ENCODE measurements around the gene PHETA2. TPM values are rescaled to one million over a fixed set of nuclear protein-coding genes. Genes with fewer than 3 reads are reported as not detected.
A peak's percentile ranks its signal among the peaks of the same experiment; 100 is the strongest.

The PHETA2 gene
- total and polyA plus RNA-seq, 2 of the 13 experiments (the other 11 are each of a cell fraction or from before 2014, with no cell fraction given): 0.07 TPM; not detected in 1

DNA sequence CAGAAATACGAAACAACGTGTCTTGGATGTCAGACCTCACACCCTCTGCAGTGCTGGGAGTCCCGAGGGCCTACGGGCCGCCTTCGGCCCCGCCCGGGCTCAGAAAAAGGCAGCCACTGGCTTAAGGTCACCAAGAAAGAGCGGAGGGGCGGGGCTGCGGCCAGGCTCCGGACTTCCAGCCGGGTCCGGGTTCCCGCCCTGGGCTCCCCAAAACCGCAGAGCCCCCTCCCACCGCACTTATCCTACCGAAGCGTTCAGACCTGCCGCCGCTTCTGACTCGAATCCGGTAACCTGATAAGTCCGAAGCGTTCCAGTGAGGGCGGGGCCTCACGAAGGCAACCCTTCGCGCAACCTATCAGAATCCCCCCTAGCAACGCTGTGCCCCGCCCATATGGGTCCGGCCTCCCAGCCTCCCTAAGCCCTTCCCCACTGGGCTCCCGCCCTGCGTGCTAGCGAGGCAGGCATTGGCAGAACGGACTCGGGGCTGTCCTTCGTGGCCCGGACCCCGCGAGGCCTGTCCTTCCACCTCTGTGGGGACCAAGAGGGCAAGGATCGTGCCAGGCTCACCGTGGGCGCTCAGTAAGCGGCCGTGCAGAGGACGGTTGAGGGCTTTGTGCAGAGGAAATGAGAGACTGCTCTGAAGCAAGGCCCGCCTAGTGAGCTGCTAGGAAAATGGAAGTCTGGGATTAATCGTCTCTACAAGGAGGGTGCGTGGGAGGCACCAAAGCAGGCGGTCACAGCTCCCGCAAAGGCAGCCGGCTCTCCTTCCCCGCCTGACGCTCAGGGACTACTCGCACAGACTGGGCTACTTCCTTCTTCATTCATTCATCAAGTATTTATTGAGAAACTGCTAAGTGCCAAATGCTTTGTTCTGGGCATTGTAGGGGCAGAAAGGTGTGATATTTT lies 3.3 kb upstream of the PHETA2 start, which contains the start of gene NAGA (continued):
- no peak for TF ChIP-seq ZNF296 (CRISPR knock-in tag; conservative IDR thresholded peaks at IDR 0.05)
- TF ChIP-seq ZNF34 (CRISPR knock-in tag; IDR thresholded peaks at IDR 0.05; ENCODE audit: borderline replicate concordance): no peak
- peak; percentile 47; the same call in 1 of the 2 replicates for TF ChIP-seq FOXO1 (CRISPR knock-in tag; IDR thresholded peaks at IDR 0.05)
- no peak for TF ChIP-seq ZNF629 (CRISPR knock-in tag; conservative IDR thresholded peaks at IDR 0.05)
- TF ChIP-seq CREM (IDR thresholded peaks at IDR 0.05): peak; percentile 46
- peak; percentile 43; the same call in 1 of the 2 replicates for TF ChIP-seq CREM (CRISPR knock-in tag; IDR thresholded peaks at IDR 0.05)
- TF ChIP-seq, protein P1, sequence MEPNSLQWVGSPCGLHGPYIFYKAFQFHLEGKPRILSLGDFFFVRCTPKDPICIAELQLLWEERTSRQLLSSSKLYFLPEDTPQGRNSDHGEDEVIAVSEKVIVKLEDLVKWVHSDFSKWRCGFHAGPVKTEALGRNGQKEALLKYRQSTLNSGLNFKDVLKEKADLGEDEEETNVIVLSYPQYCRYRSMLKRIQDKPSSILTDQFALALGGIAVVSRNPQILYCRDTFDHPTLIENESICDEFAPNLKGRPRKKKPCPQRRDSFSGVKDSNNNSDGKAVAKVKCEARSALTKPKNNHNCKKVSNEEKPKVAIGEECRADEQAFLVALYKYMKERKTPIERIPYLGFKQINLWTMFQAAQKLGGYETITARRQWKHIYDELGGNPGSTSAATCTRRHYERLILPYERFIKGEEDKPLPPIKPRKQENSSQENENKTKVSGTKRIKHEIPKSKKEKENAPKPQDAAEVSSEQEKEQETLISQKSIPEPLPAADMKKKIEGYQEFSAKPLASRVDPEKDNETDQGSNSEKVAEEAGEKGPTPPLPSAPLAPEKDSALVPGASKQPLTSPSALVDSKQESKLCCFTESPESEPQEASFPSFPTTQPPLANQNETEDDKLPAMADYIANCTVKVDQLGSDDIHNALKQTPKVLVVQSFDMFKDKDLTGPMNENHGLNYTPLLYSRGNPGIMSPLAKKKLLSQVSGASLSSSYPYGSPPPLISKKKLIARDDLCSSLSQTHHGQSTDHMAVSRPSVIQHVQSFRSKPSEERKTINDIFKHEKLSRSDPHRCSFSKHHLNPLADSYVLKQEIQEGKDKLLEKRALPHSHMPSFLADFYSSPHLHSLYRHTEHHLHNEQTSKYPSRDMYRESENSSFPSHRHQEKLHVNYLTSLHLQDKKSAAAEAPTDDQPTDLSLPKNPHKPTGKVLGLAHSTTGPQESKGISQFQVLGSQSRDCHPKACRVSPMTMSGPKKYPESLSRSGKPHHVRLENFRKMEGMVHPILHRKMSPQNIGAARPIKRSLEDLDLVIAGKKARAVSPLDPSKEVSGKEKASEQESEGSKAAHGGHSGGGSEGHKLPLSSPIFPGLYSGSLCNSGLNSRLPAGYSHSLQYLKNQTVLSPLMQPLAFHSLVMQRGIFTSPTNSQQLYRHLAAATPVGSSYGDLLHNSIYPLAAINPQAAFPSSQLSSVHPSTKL (CRISPR knock-in tag; IDR thresholded peaks at IDR 0.05): peak; percentile 51
- no peak for TF ChIP-seq BHLHE40 (IDR thresholded peaks at IDR 0.05; ENCODE audit: low read length)
- TF ChIP-seq, protein P2, sequence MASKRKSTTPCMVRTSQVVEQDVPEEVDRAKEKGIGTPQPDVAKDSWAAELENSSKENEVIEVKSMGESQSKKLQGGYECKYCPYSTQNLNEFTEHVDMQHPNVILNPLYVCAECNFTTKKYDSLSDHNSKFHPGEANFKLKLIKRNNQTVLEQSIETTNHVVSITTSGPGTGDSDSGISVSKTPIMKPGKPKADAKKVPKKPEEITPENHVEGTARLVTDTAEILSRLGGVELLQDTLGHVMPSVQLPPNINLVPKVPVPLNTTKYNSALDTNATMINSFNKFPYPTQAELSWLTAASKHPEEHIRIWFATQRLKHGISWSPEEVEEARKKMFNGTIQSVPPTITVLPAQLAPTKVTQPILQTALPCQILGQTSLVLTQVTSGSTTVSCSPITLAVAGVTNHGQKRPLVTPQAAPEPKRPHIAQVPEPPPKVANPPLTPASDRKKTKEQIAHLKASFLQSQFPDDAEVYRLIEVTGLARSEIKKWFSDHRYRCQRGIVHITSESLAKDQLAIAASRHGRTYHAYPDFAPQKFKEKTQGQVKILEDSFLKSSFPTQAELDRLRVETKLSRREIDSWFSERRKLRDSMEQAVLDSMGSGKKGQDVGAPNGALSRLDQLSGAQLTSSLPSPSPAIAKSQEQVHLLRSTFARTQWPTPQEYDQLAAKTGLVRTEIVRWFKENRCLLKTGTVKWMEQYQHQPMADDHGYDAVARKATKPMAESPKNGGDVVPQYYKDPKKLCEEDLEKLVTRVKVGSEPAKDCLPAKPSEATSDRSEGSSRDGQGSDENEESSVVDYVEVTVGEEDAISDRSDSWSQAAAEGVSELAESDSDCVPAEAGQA (IDR thresholded peaks at IDR 0.05; ENCODE audit: low read depth): peak; percentile 43; the same call in 1 of the 2 replicates
- TF ChIP-seq, protein P2 (CRISPR knock-in tag; IDR thresholded peaks at IDR 0.05; ENCODE audit: borderline replicate concordance): no peak; the same call in 1 of the 2 replicates
- TF ChIP-seq, protein P3, sequence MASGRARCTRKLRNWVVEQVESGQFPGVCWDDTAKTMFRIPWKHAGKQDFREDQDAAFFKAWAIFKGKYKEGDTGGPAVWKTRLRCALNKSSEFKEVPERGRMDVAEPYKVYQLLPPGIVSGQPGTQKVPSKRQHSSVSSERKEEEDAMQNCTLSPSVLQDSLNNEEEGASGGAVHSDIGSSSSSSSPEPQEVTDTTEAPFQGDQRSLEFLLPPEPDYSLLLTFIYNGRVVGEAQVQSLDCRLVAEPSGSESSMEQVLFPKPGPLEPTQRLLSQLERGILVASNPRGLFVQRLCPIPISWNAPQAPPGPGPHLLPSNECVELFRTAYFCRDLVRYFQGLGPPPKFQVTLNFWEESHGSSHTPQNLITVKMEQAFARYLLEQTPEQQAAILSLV (CRISPR knock-in tag; IDR thresholded peaks at IDR 0.05; ENCODE audit: borderline replicate concordance): peak; percentile 63; the same call in 1 of the 2 replicates
- TF ChIP-seq, protein P4, sequence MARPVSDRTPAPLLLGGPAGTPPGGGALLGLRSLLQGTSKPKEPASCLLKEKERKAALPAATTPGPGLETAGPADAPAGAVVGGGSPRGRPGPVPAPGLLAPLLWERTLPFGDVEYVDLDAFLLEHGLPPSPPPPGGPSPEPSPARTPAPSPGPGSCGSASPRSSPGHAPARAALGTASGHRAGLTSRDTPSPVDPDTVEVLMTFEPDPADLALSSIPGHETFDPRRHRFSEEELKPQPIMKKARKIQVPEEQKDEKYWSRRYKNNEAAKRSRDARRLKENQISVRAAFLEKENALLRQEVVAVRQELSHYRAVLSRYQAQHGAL (CRISPR knock-in tag; IDR thresholded peaks at IDR 0.05; ENCODE audit: not compliant biosample characterization): no peak
- TF ChIP-seq, protein P5, sequence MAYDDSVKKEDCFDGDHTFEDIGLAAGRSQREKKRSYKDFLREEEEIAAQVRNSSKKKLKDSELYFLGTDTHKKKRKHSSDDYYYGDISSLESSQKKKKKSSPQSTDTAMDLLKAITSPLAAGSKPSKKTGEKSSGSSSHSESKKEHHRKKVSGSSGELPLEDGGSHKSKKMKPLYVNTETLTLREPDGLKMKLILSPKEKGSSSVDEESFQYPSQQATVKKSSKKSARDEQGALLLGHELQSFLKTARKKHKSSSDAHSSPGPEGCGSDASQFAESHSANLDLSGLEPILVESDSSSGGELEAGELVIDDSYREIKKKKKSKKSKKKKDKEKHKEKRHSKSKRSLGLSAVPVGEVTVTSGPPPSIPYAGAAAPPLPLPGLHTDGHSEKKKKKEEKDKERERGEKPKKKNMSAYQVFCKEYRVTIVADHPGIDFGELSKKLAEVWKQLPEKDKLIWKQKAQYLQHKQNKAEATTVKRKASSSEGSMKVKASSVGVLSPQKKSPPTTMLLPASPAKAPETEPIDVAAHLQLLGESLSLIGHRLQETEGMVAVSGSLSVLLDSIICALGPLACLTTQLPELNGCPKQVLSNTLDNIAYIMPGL (CRISPR knock-in tag; IDR thresholded peaks at IDR 0.05; ENCODE audit: borderline replicate concordance in 1 of 2, low read depth in 1 of 2): peak in 1 of 2 experiments; percentile 67; a peak in 1 of 4 replicates
